Ammon's horn (tissue), 1 donor: ENCODE measurements around the gene PILRB.
"Not testable (repeated sequence)": the region's sequence is repeated elsewhere in the genome, so short reads cannot be mapped to it uniquely, and the experiment has no call there.

Source experiments
- DNase-seq: peaks from one replicate; pipeline ENCODE4 v3.0.0-alpha.2; 2016; ENCODE audit warnings: low spot score

Gene PILRB

GRCh38 chr7:100358027-100358856 is at the start of gene PILRB:
PILRB (plus strand) TSS chr7:100358117; CDS start chr7:100358303, 186 bp downstream.
- DNase-seq: no peak

GRCh38 chr7:100318329-100318728 is 39.6 kb upstream of the PILRB start:
- DNase-seq: not testable (repeated sequence)

- DNase-seq: not testable (repeated sequence)
Measured at GRCh38 chr7:100321648-100322047, 36.3 kb upstream of the PILRB start.

- not testable (repeated sequence) for DNase-seq
Measured at GRCh38 chr7:100324194-100324593, 33.7 kb upstream of the PILRB start.

- DNase-seq: not testable (repeated sequence)
Measured at GRCh38 chr7:100325671-100326070, 32.2 kb upstream of the PILRB start.

- not testable (repeated sequence) for DNase-seq
Measured at GRCh38 chr7:100326914-100327313, 31.0 kb upstream of the PILRB start.

- peak; percentile 95 for DNase-seq
Measured at GRCh38 chr7:100335566-100336466, 22.1 kb upstream of the PILRB start.

- not testable (repeated sequence) for DNase-seq
Measured at GRCh38 chr7:100338083-100338696, 19.7 kb upstream of the PILRB start.

GRCh38 chr7:100341286-100341685 is 16.6 kb upstream of the PILRB start:
- DNase-seq: not testable (repeated sequence)

GRCh38 chr7:100342765-100343164 is 15.2 kb upstream of the PILRB start:
- DNase-seq: peak; percentile 30

GRCh38 chr7:100344124-100344559 is 13.8 kb upstream of the PILRB start:
- DNase-seq: not testable (repeated sequence)

- DNase-seq: not testable (repeated sequence)
Measured at GRCh38 chr7:100344560-100345287, 13.2 kb upstream of the PILRB start.

GRCh38 chr7:100345288-100345672 is 12.6 kb upstream of the PILRB start:
- peak; percentile 66 for DNase-seq

GRCh38 chr7:100346921-100347320 is 11.0 kb upstream of the PILRB start:
- no peak for DNase-seq

- DNase-seq: no peak
Measured at GRCh38 chr7:100348805-100349204, 9.1 kb upstream of the PILRB start.

- no peak for DNase-seq
Measured at GRCh38 chr7:100349757-100350156, 8.2 kb upstream of the PILRB start.

- DNase-seq: no peak
Measured at GRCh38 chr7:100351657-100352058, 6.3 kb upstream of the PILRB start.

GRCh38 chr7:100352230-100352781 is 5.6 kb upstream of the PILRB start:
- DNase-seq: not testable (repeated sequence)

GRCh38 chr7:100352984-100353684 is 4.8 kb upstream of the PILRB start:
- no peak for DNase-seq

GRCh38 chr7:100353685-100354330 is 4.1 kb upstream of the PILRB start:
- DNase-seq: no peak
